GM23338 (cell line): ENCODE results near the gene PCSK2. TPM values are rescaled to one million over a fixed set of nuclear protein-coding genes. Genes with fewer than 3 reads are reported as not detected.

Source experiments
- ATAC-seq: fragments of 200-7000 bp; cut with Tn5 transposase; 3 replicates; pipeline ENCODE4 v1.9.1; 2020
- DNase-seq: peaks from one replicate; pipeline ENCODE4 v3.0.0-alpha.2; 2015; ENCODE audit warnings: low spot score
- H2AFZ ChIP-seq: fragments of 200-600 bp; sonication (generic); 2 replicates; pipeline ENCODE4 v1.8.0; 2016; ENCODE audit warnings: antibody characterized with exemption, mild to moderate bottlenecking, moderate library complexity
- H3F3A ChIP-seq: fragments of 200-600 bp; sonication (generic); replicated peaks from 2 replicates; pipeline ENCODE4 v1.8.0; 2017; ENCODE audit warnings: antibody characterized with exemption, mixed run types, low read depth
- H3K27ac ChIP-seq: fragments of 200-600 bp; sonication (generic); 2 replicates; pipeline ENCODE4 v1.6.1; 2016; ENCODE audit warnings: low read depth
- H3K27me3 ChIP-seq: fragments of 200-600 bp; sonication (generic); 2 replicates; pipeline ENCODE4 v1.8.0; 2016; ENCODE audit warnings: mild to moderate bottlenecking, mixed run types, moderate library complexity; ENCODE audit not compliant: insufficient read depth
- H3K36me3 ChIP-seq: fragments of 200-600 bp; sonication (generic); 2 replicates; pipeline ENCODE4 v1.8.0; 2016; ENCODE audit warnings: mild to moderate bottlenecking; ENCODE audit not compliant: insufficient read depth
- H3K4me1 ChIP-seq: fragments of 200-600 bp; sonication (generic); 2 replicates; pipeline ENCODE4 v1.8.0; 2016; ENCODE audit warnings: mild to moderate bottlenecking, moderate library complexity; ENCODE audit not compliant: insufficient read depth
- H3K4me2 ChIP-seq: fragments of 200-600 bp; sonication (generic); 2 replicates; pipeline ENCODE4 v1.7.1; 2017; ENCODE audit warnings: mixed run types
- H3K4me3 ChIP-seq: fragments of 200-600 bp; sonication (generic); 2 replicates; pipeline ENCODE4 v1.6.1; 2016; ENCODE audit warnings: mixed run types
- H3K79me2 ChIP-seq: fragments of 200-600 bp; sonication (generic); replicated peaks from 2 replicates; pipeline ENCODE4 v1.8.0; 2017; ENCODE audit warnings: mild to moderate bottlenecking; ENCODE audit not compliant: insufficient read depth
- H3K9me2 ChIP-seq: fragments of 200-600 bp; sonication (generic); 2 replicates; pipeline ENCODE4 v1.8.0; 2017; ENCODE audit not compliant: insufficient read depth
- H4K20me1 ChIP-seq: fragments of 200-600 bp; sonication (generic); replicated peaks from 2 replicates; pipeline ENCODE4 v1.8.0; 2017; ENCODE audit warnings: mild to moderate bottlenecking; ENCODE audit not compliant: insufficient read depth
- H3K27ac Mint-ChIP-seq: 2 replicates; pipeline ENCODE4 v1.8.0; 2020; ENCODE audit warnings: inconsistent platforms, mild to moderate bottlenecking, moderate library complexity, mixed read lengths
- H3K27me3 Mint-ChIP-seq: 3 replicates; pipeline ENCODE4 v1.8.0; 2022; ENCODE audit warnings: low read depth, mild to moderate bottlenecking, moderate library complexity, mixed read lengths, inconsistent platforms; ENCODE audit not compliant: insufficient read depth, poor library complexity
- H3K36me3 Mint-ChIP-seq: 3 replicates; pipeline ENCODE4 v1.8.0; 2021; ENCODE audit warnings: low read depth, mild to moderate bottlenecking, inconsistent platforms, moderate library complexity, mixed read lengths
- H3K4me1 Mint-ChIP-seq: 3 replicates; pipeline ENCODE4 v1.8.0; 2020; ENCODE audit warnings: mild to moderate bottlenecking, inconsistent platforms, mixed read lengths
- H3K4me3 Mint-ChIP-seq: 3 replicates; pipeline ENCODE4 v1.8.0; 2021; ENCODE audit warnings: moderate library complexity, mild to moderate bottlenecking, inconsistent platforms, mixed read lengths
- H3K9me3 Mint-ChIP-seq: 3 replicates; pipeline ENCODE4 v1.8.0; 2020; ENCODE audit warnings: moderate library complexity, mild to moderate bottlenecking, inconsistent platforms, mixed read lengths
- CREB1 ChIP-seq: fragments of 250-450 bp; sonication (Bioruptor Pico); IDR thresholded peaks from 2 replicates; pipeline ENCODE4 v1.5.0; 2020; ENCODE audit warnings: low read depth, mild to moderate bottlenecking, moderate library complexity
- CTCF ChIP-seq, 2 experiments: fragments of 200-600 bp in 1 of 2; sonication (generic) in 1 of 2; conservative IDR thresholded peaks; 2 replicates each; pipeline versions ENCODE4 v1.5.1 to v1.6.1; 2016 to 2017; ENCODE audit warnings: antibody characterized with exemption in 2 of 2, low read depth in 2 of 2, mild to moderate bottlenecking in 2 of 2, moderate library complexity in 1 of 2
- ETS1 ChIP-seq: IDR thresholded peaks from 2 replicates; pipeline ENCODE4 v1.6.1; 2016; ENCODE audit warnings: antibody characterized with exemption
- EZH2 ChIP-seq: fragments of 200-600 bp; sonication (generic); IDR thresholded peaks from one replicate; pipeline ENCODE4 v1.8.0; 2017; ENCODE audit warnings: antibody characterized with exemption, mild to moderate bottlenecking, low read depth; ENCODE audit not compliant: unreplicated experiment
- EZH2phosphoT487 ChIP-seq: fragments of 200-600 bp; sonication (generic); IDR thresholded peaks from one replicate; pipeline ENCODE4 v1.8.1; 2018; ENCODE audit warnings: antibody characterized with exemption; ENCODE audit not compliant: unreplicated experiment
- JUNB ChIP-seq: IDR thresholded peaks from one replicate; pipeline ENCODE4 v1.6.1; 2016; ENCODE audit warnings: antibody characterized with exemption; ENCODE audit not compliant: unreplicated experiment
- NANOG ChIP-seq: IDR thresholded peaks from 2 replicates; pipeline ENCODE4 v1.6.1; 2016; ENCODE audit warnings: antibody characterized with exemption, borderline replicate concordance
- POLR2AphosphoS5 ChIP-seq: IDR thresholded peaks from 2 replicates; pipeline ENCODE4 v1.6.1; 2016; ENCODE audit warnings: antibody characterized with exemption, low read depth
- REST ChIP-seq: IDR thresholded peaks from one replicate; pipeline ENCODE4 v1.6.1; 2018; ENCODE audit warnings: antibody characterized with exemption; ENCODE audit not compliant: unreplicated experiment
- STAT1 ChIP-seq: IDR thresholded peaks from one replicate; pipeline ENCODE4 v1.6.1; 2016; ENCODE audit warnings: antibody characterized with exemption; ENCODE audit not compliant: unreplicated experiment
- ZNF114 ChIP-seq: fragments of 250-450 bp; sonication (Bioruptor Pico); IDR thresholded peaks from 2 replicates; pipeline ENCODE4 v1.5.0; 2020; ENCODE audit warnings: mild to moderate bottlenecking, moderate library complexity
- ZNF331 ChIP-seq: fragments of 250-450 bp; sonication (Bioruptor Pico); IDR thresholded peaks from 2 replicates; pipeline ENCODE4 v1.5.0; 2020; ENCODE audit warnings: low read depth, mild to moderate bottlenecking, moderate library complexity
- ZNF462 ChIP-seq: fragments of 250-450 bp; sonication (Bioruptor Pico); IDR thresholded peaks from 2 replicates; pipeline ENCODE4 v1.5.0; 2020; ENCODE audit warnings: mild to moderate bottlenecking, moderate library complexity
- polyA plus RNA-seq: library from polyadenylated mRNA; unstranded; fragments of >200 nt; fragmentation: Nextera tagmentation; extraction: Ambion mirVana; gene quantifications from 2 replicates; pipeline ENCODE4 v1.2.1, GENCODE V29; 2016
- total RNA-seq: library from RNA; depleted of rRNA; stranded (reverse); fragments of >200 nt; shearing (Covaris generic); gene quantifications from 2 replicates; pipeline ENCODE4 v1.2.3, GENCODE V29; 2014

The PCSK2 gene
- total and polyA plus RNA-seq, 2 experiments from 2014 or later: 0.37 to 1.1 TPM

GRCh38 chr20:17344790-17345189 is 118.0 kb downstream of the PCSK2 start:
- Histone ChIP-seq H3K4me2 (no peak overlapping the region), H3F3A (no peaks in the 10 kb centered on the region), H3K27me3 (no peaks in the 10 kb centered on the region), H2AFZ (no peak overlapping the region), H3K79me2 (no peaks in the 10 kb centered on the region), H3K4me1 (0 out of 2 replicates have a peak, but pooled peaks cover 7% of the 10 kb centered on the region), H3K27ac (no peak overlapping the region), H3K9me2 (peaks cover 18% of the 10 kb centered on the region), H4K20me1 (no peaks in the 10 kb centered on the region), H3K36me3 (no peaks in the 10 kb centered on the region), H3K4me3 (no peak overlapping the region)
- DNase-seq (no peak), ATAC-seq (no peak)
- no peaks in the 10 kb centered on the region; the same call in 2 of the 3 replicates for H3K9me3 Mint-ChIP-seq
- no peaks in the 10 kb centered on the region for H3K36me3 Mint-ChIP-seq
- H3K27me3 Mint-ChIP-seq: peaks cover 5% of the 10 kb centered on the region
- H3K4me3 Mint-ChIP-seq: no peak overlapping the region
- peaks cover 13% of the 10 kb centered on the region; the same call in 2 of the 3 replicates for H3K4me1 Mint-ChIP-seq
- H3K27ac Mint-ChIP-seq: no peak overlapping the region
- TF ChIP-seq CTCF (conservative IDR thresholded peaks at IDR 0.05; ENCODE audit: low read depth in 2 of 2) (no peak), EZH2phosphoT487 (no peak), ETS1 (no peak), EZH2 (no peak), STAT1 (no peak), ZNF114 (CRISPR knock-in tag) (no peak), NANOG (no peak), ZNF462 (CRISPR knock-in tag) (no peak), REST (no peak), JUNB (no peak), CREB1 (CRISPR knock-in tag) (no peak), POLR2AphosphoS5 (no peak), ZNF331 (no peak)
